Measurements from ENCODE around the gene IGFBP1.

The IGFBP1 gene

GRCh38 chr7:45915606-45916005 is 27.3 kb downstream of the IGFBP1 start:
- CTCF ChIA-PET: interaction anchor here (0.6 to 12.5 kb wide), 9 partner anchors 15 to 1338 kb away, joined by 3 to 320 read pairs (median 3); no protein-coding TSS in a partner anchor
- POLR2A ChIA-PET: no interaction called here
- H3K4me3 ChIP-seq (ENCODE audit: low read depth, low read length): no peak overlapping the region

GRCh38 chr7:45917064-45917463 is 28.8 kb downstream of the IGFBP1 start:
- H3K4me3 ChIP-seq (ENCODE audit: low read depth, low read length): peak overlapping the region; percentile 78
- ChIA-PET CTCF (interaction anchor here (0.7 to 12.5 kb wide), 27 partner anchors 9 to 1349 kb away, joined by 3 to 320 read pairs (median 5); no protein-coding TSS in a partner anchor), POLR2A (interaction anchor here (0.7 kb wide), 1 partner anchor 1166 kb away, joined by 3 read pairs; no protein-coding TSS in a partner anchor)

More at GRCh38 chr7:45915606-45916005, 27.3 kb downstream of the IGFBP1 start:
- no peak for TF ChIP-seq CTCF (IDR thresholded peaks at IDR 0.05; ENCODE audit: insufficient read depth, low read length, missing control alignments)
- DNase-seq (ENCODE audit: low read depth, low spot score): no peak

GRCh38 chr7:45917658-45918057 is 29.4 kb downstream of the IGFBP1 start:
- TF ChIP-seq CTCF (IDR thresholded peaks at IDR 0.05; ENCODE audit: insufficient read depth, low read length, missing control alignments): peak; percentile 91
- ChIA-PET POLR2A (no interaction called here), CTCF (interaction anchor here (0.6 to 12.5 kb wide), 34 partner anchors 10 to 1480 kb away, joined by 3 to 320 read pairs (median 4); no protein-coding TSS in a partner anchor)
- peak overlapping the region; percentile 78 for H3K4me3 ChIP-seq (ENCODE audit: low read depth, low read length)
- no peak for DNase-seq (ENCODE audit: low read depth, low spot score)

More at GRCh38 chr7:45917064-45917463, 28.8 kb downstream of the IGFBP1 start:
- no peak for DNase-seq (ENCODE audit: low read depth, low spot score)
- no peak for TF ChIP-seq CTCF (IDR thresholded peaks at IDR 0.05; ENCODE audit: insufficient read depth, low read length, missing control alignments)

GRCh38 chr7:45918556-45918955 is 30.3 kb downstream of the IGFBP1 start:
- POLR2A ChIA-PET: no interaction called here
- TF ChIP-seq CTCF (IDR thresholded peaks at IDR 0.05; ENCODE audit: insufficient read depth, low read length, missing control alignments): no peak
- CTCF ChIA-PET: interaction anchor here (0.6 to 12.5 kb wide), 25 partner anchors 11 to 1313 kb away, joined by 3 to 320 read pairs (median 4); no protein-coding TSS in a partner anchor
- no peak for DNase-seq (ENCODE audit: low read depth, low spot score)
- H3K4me3 ChIP-seq (ENCODE audit: low read depth, low read length): peak overlapping the region; percentile 78

GRCh38 chr7:45919231-45919784 is 31.0 kb downstream of the IGFBP1 start:
- ChIA-PET POLR2A (no interaction called here), CTCF (interaction anchor here (1.2 to 12.5 kb wide), 13 partner anchors 11 to 1335 kb away, joined by 3 to 320 read pairs (median 20); no protein-coding TSS in a partner anchor)
- H3K4me3 ChIP-seq (ENCODE audit: low read depth, low read length): peak overlapping the region; percentile 78
- TF ChIP-seq CTCF (IDR thresholded peaks at IDR 0.05; ENCODE audit: insufficient read depth, low read length, missing control alignments): no peak
- no peak for DNase-seq (ENCODE audit: low read depth, low spot score)

GRCh38 chr7:45919993-45920459 is 31.7 kb downstream of the IGFBP1 start:
- ChIA-PET POLR2A (interaction anchor here (0.6 to 2.0 kb wide), 7 partner anchors 56 to 1303 kb away, joined by 3 to 7 read pairs (median 4); no protein-coding TSS in a partner anchor), CTCF (interaction anchor here (0.7 to 12.5 kb wide), 10 partner anchors 11 to 1334 kb away, joined by 3 to 320 read pairs (median 30); no protein-coding TSS in a partner anchor)
- no peak for DNase-seq (ENCODE audit: low read depth, low spot score)
- TF ChIP-seq CTCF (IDR thresholded peaks at IDR 0.05; ENCODE audit: insufficient read depth, low read length, missing control alignments): no peak
- H3K4me3 ChIP-seq (ENCODE audit: low read depth, low read length): peak overlapping the region; percentile 78

Data from AG04449 (cell line).